HPDE6-E6E7 (cell line): ENCODE results near the gene RPL27A.
"Not testable (repeated sequence)": the region's sequence is repeated elsewhere in the genome, so short reads cannot be mapped to it uniquely, and the experiment has no call there.

Experiments used
- DNase-seq: peaks from one replicate; pipeline ENCODE4 v3.0.0; 2011; ENCODE audit warnings: missing footprints; ENCODE audit errors: extremely low spot score

Gene RPL27A

GRCh38 chr11:8682303-8683114, at the start of gene RPL27A, which contains the start of gene TRIM66:
Gene RPL27A, plus strand, starts transcription at chr11:8682792. Its CDS starts 22 bp downstream, at chr11:8682814.
Gene TRIM66, minus strand, starts transcription at chr11:8682665. Its CDS starts 10,391 bp downstream, at chr11:8672274.
- peak; percentile 79 for DNase-seq

GRCh38 chr11:8634498-8634897, 48.1 kb upstream of the RPL27A start:
- no peak for DNase-seq

DNA sequence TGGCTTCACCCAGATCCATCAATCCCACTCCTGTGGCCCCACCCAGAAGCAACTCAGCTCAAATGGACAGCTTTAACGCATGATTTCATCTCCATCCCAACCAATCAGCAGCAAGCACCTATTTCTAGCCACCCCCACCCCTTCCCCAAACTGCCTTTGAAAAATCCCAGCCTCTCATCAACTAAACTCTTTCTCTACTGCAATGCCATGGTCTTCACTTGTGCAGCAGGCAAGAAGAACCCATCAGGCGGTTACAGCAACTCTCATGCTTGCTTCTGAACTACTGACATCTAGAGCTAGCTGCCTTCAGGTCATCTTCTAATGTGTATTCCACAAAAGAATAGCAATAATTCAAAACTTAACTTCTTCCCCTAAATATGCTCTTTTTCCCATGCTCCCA, 46.5 kb upstream of the RPL27A start:
- no peak for DNase-seq

DNA sequence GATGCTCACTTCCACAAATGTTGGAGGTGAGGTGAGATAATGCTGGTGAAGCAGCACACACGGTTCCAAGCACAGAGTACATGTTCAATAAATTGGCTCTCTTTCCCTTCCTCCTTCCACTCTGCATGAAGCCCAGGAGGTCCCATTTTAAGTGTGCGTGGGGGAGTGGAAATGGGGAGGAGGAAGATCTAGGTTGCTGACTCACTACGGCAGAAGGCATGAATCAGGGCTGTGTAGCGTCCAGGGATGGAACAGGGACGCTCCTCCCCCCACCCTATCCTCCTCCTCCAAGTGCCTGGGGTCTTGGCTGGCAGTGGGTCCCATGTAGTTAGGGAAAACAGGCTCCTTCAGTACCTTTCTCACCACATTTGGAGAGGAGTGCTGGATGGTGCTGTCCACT, 44.3 kb upstream of the RPL27A start:
- no peak for DNase-seq

- DNase-seq = no peak
Measured at GRCh38 chr11:8639655-8640054, 42.9 kb upstream of the RPL27A start.

DNA sequence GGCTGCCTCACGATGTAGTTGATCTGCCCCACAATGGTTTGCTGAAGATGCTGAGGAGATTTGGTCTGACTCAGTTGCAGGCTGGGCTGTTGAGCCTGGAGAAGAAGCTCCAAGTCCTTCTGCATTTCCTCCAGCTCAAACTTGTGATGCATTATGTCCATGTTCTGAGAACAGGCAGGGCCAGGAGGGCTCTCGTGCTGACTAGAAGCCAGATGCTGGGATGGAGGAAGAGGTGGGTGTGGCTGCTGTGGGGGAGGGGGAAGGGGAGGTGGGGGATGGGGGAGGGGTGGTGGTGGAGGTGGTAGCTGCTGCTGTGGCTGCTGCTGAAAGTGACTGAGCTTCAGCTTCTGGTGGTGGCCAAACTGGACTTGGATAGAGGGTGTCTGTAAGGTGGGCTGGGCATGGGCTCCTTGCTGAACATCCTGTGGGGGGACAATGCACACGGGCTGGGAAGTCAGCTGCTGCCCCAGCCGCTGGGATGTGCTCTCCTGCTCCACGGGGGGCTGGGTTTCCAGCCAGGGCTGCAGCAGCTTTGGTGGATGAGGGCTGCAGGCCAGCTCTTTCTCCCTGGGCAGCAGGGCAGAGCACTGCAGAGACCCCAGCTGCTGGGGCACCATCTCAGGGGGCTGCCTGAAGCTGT, 42.2 kb upstream of the RPL27A start:
- no peak for DNase-seq

DNA sequence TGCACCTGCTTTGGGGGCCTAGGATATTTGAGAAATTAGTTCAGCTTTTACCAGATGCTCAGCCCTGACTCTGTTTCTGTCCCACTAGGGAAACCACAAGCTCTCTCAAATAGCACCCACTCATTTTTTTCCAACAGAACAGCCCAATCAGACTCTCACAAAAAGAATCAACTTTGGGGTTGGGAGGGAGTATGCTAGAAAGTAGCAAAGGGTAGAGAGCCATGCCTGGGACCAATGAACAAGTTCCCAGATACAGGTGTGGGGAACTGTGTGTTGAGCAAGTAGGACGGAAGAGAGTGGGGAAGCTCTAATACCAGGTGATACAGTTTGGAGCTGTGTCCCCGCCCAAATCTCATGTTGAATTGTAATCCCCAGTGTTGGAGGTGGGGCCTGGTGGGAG, 41.3 kb upstream of the RPL27A start:
- no peak for DNase-seq

GRCh38 chr11:8642196-8642841, 40.3 kb upstream of the RPL27A start:
- DNase-seq = no peak

DNA sequence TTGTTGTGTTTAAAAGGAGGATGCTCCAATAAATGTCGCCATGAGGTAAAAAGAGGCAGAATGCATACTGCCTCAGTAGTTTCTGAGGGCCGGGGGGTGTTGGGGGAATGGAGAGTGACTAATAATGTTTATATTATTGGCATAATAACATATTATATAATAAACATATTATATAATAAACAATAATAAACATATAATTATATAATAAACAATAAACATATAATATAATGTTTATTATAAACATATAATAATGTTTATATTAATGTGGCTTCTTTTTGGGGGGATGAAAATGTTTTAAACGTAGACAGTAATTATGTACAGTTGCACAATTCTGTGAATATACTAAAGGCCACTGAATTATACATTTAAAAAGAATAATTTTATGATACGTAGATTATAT, 35.7 kb upstream of the RPL27A start:
- DNase-seq = no peak

DNA sequence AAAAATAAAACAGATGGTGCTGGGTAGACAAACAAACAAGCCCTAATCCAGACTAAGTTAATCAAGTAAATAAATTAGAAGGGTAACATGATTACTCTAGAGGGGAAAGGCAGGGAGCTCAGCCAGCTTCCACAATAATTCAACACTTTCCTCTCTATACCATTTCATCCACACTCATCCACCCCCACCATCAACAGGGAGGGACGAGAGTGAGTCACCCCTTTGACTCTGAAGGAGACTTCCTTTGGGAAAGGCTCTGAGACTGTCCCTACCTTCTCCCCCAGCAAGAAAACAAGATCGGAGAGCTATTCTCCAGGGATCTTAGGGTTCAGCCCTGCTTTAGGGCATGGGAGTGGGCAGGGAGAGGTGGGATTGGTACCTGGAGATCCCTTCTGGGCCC, 33.2 kb upstream of the RPL27A start:
- DNase-seq = peak; percentile 51

- DNase-seq = no peak
Measured at GRCh38 chr11:8650401-8650990, 32.1 kb upstream of the RPL27A start.

DNA sequence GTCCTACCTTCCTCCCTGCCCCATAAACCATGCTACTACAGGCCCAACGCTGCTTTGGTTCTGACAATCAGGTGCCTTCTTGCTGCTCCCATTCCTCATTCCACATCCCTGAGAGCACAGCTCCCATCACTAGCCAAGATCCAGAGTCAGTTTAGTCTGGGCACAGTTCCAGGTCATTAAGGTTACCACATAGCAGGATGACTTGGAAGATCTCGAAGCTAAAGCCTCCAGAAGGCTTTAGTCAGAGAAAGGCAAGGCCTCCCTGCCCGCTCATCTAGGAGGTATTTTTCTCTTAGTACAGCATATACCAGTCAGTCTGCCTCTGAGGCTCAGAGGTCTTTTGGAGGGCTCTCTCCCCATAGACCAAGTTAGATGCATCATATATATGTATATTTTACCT, 30.5 kb upstream of the RPL27A start:
- DNase-seq = no peak

DNA sequence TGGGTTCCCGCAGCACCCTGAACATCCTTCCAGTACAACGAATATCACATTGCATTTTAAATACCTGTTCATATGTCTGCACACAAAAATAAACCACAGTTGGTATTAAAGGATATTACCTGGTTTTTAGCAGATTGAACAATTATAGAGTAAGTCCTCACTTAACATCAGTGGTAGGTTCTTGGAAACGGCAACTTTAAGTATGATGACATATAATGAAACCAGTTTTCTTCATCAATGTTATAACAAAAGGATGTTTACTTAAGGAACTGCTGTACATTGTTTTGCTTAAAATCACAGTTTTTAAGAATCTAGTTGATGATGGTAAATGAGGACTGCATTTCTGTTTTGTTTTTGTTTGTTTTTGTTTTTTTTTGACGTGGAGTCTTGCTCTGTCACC, 28.1 kb upstream of the RPL27A start:
- no peak for DNase-seq

DNA sequence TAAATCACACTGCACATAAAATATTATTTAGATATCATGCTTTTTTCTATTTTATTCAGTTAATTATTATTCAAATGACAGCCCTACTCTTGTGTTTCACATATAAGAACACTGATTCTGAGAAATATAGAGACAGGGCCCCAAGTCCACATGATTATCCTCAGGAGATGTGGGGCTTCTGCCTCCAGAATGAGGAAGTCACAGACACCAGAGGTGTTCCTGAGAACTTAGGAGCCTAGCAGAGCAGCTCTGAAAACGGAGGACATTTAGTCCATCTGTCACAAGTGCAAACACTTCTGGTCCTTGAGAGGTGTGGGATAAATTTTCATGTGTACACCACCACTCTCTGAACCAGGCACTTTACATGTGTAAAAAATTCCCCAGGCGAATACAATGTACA, 26.3 kb upstream of the RPL27A start:
- DNase-seq = no peak

- DNase-seq = no peak
Measured at GRCh38 chr11:8658321-8659057, 24.1 kb upstream of the RPL27A start.

DNA sequence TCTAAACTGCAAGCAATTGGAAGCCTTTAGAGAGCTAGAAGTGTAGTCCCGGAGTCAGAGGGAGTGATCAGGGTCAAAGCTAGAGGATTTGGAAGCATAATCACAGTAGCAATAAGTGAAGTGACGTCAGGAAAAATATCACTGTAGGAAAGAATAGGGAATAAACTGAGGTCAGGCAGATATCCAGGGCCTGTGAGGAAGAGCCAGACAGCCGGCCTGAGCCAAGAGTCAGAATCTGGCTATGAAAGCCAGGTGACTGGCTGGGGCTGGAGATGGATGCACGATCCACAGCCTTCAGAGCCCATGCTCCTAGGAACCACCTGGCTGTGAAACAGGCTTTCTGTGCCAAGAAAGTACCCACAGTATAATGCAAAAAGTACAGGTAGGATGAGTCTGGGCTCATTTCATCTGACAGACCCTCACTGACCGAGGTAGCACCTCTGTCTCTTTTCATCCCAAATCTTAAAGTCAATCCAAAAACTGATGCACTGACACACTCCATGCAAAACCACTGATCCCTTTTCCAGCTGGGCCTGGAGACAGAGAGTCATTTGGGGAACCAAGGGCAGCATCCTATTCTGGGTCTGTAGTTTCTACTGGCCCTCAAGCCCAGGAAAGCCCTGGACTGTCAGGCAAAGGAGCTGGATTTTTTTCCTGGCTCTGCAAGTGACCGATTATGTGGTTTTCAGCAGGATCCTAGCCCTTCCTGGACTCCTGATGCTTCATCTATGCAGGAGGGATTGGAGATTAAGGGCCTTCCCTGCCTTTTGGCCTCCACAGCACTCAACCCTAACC, 21.4 kb upstream of the RPL27A start:
- no peak for DNase-seq

DNA sequence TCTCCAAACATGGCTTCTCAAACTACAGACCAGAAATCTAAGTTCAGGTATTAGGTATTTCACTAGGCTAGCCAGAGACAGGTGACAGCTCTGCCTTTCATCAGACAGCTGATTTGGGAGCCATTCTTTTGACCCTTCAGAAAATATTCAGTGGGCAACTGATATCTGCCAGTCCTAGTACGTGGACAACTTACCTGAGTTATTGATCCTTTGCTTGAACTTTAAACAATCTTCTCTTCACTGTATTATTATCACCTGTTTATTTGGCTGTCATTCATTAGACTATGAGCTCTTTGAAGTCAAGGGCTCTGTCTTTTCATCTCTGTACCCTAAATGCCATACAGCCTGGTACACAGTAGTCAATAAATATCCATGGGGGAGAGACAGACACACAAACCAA, 17.4 kb upstream of the RPL27A start:
- no peak for DNase-seq

DNA sequence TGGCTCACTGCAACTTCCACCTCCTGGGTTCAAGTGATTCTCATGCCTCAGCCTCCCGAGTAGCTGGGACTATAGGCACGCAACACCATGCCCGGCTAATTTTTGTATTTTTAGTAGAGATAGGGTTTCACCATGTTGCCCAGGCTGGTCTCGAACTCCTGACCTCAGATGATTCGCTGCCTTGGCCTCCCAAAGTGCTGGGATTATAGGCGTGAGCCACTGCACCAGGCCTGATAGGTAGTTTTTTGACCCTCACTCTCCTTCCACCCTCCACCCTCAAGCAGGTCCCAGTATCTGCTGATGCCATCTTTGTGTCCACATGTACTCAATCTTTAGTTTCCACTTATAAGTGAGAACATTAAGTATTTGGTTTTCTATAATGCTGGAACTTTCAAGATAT, 12.5 kb upstream of the RPL27A start:
- DNase-seq = not testable (repeated sequence)

DNA sequence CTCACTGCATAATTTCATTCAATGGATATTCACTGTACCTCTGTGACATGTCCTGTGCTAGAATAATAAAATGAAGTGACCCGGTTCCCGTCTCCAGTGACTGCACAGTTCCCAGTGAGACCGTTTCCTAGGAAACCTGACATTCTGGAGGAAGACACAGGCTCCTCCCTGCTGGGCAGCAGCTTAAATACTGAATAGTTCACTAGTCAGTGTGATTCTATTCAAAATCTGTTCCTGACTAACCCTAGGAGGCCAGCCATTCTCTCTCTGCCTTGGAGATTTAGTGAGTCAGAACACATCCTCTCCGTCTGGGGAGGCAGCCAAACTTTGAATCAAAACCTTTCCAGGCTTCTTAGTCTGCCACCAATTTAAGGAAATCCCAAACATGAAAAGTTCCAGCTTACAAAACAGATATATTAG, 11.4 kb upstream of the RPL27A start:
- DNase-seq = peak; percentile 51

- DNase-seq = no peak
Measured at GRCh38 chr11:8671651-8672062, 10.9 kb upstream of the RPL27A start.

DNA sequence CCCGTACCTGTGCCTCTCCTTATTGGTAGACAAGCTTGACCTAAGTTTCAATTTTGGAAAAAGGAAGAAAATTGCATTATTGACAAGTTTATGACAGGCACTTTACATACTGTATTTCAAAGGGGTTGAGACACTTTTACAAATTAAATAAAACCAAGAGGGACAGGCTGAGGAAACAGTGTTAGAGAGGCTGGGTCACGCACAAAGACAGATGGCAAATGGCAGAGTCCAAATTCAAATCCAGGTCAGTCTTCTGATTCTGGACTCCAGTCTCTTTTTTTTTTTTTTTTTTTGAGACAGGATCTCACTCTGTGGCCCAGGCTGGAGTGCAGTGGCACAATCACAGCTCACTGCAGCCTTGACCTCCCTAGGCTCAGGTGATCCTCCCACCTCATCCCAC, 10.2 kb upstream of the RPL27A start:
- DNase-seq = no peak
